HEK293T (cell line): ENCODE results near the gene SLC25A27.
"Not testable (repeated sequence)": the region's sequence is repeated elsewhere in the genome, so short reads cannot be mapped to it uniquely, and the experiment has no call there.

ENCODE experiments used
- CTCF ChIA-PET: fragments of 350-600 bp; formaldehyde crosslinking; extraction: SDS; loops from one replicate; lab custom pipeline; 2021; ENCODE audit warnings: antibody characterized with exemption, inconsistent platforms; lab: Yijun Ruan, JAX
- POLR2A ChIA-PET: fragments of 350-600 bp; formaldehyde crosslinking; extraction: SDS; loops from one replicate; lab custom pipeline; 2020; ENCODE audit warnings: antibody characterized with exemption, inconsistent platforms; lab: Yijun Ruan, JAX
- DNase-seq: peaks from one replicate; pipeline ENCODE4 v3.0.0; 2012; ENCODE audit warnings: mixed read lengths; ENCODE audit errors: extremely low spot score
- ARNT ChIP-seq: fragments of 450-650 bp; IDR thresholded peaks from 2 replicates; pipeline ENCODE4 v1.6.1; 2017; ENCODE audit warnings: mild to moderate bottlenecking
- BHLHE40 ChIP-seq: fragments of 450-650 bp; IDR thresholded peaks from 2 replicates; pipeline ENCODE4 v1.6.1; 2016; ENCODE audit warnings: mild to moderate bottlenecking, moderate library complexity, borderline replicate concordance
- CTBP1 ChIP-seq: fragments of 450-650 bp; IDR thresholded peaks from 2 replicates; pipeline ENCODE4 v1.6.1; 2016; ENCODE audit warnings: borderline replicate concordance
- ELF4 ChIP-seq: fragments of 450-650 bp; IDR thresholded peaks from 2 replicates; pipeline ENCODE4 v1.6.1; 2017; ENCODE audit warnings: antibody characterized with exemption
- FOXA1 ChIP-seq: fragments of 450-650 bp; IDR thresholded peaks from 2 replicates; pipeline ENCODE4 v1.6.1; 2016; ENCODE audit warnings: mild to moderate bottlenecking
- FOXK2 ChIP-seq: fragments of 450-650 bp; IDR thresholded peaks from 2 replicates; pipeline ENCODE4 v1.6.1; 2016; ENCODE audit warnings: mild to moderate bottlenecking
- FOXM1 ChIP-seq: fragments of 450-650 bp; IDR thresholded peaks from 2 replicates; pipeline ENCODE4 v1.6.1; 2017; ENCODE audit warnings: mild to moderate bottlenecking, borderline replicate concordance
- HDGF ChIP-seq: fragments of 450-650 bp; IDR thresholded peaks from 2 replicates; pipeline ENCODE4 v1.6.1; 2017; ENCODE audit warnings: antibody characterized with exemption, borderline replicate concordance
- L3MBTL2 ChIP-seq: fragments of 450-650 bp; conservative IDR thresholded peaks from 2 replicates; pipeline ENCODE4 v1.6.1; 2016; ENCODE audit warnings: mild to moderate bottlenecking
- LEF1 ChIP-seq: fragments of 450-650 bp; IDR thresholded peaks from 2 replicates; pipeline ENCODE4 v1.6.1; 2017; ENCODE audit warnings: mild to moderate bottlenecking, borderline replicate concordance
- NFRKB ChIP-seq: fragments of 450-650 bp; IDR thresholded peaks from 2 replicates; pipeline ENCODE4 v1.6.1; 2016; ENCODE audit warnings: mild to moderate bottlenecking, moderate library complexity
- SP1 ChIP-seq: fragments of 450-650 bp; IDR thresholded peaks from 2 replicates; pipeline ENCODE4 v1.6.1; 2017
- SUZ12 ChIP-seq: fragments of 450-650 bp; IDR thresholded peaks from 2 replicates; pipeline ENCODE4 v1.6.1; 2016; ENCODE audit warnings: mild to moderate bottlenecking
- TARDBP ChIP-seq: fragments of 450-650 bp; IDR thresholded peaks from 2 replicates; pipeline ENCODE4 v1.6.1; 2016
- ZNF384 ChIP-seq: fragments of 450-650 bp; IDR thresholded peaks from 2 replicates; pipeline ENCODE4 v1.6.1; 2016
- TF ChIP-seq, protein P1 (sequence below): fragments of 450-650 bp; IDR thresholded peaks from 2 replicates; pipeline ENCODE4 v1.6.1; 2016

SLC25A27 gene

DNA sequence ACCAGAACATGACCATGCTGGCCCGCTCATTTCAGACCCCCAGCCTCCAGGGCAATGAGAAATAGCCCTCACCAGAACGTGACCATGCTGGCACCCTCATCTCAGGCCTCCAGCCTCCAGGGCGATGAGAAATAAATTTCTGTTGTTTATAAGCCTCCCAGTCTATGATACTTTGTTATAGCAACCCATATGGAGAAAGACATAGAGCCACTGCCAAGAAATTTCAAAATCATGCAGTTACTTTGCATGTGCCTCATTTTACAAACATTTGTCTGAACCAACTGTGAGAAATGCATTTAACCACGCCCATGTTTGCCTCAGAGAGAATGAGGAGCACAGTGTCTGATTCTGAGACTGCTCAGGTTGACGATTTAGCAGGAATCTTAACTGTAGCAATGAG is 15.6 kb upstream of the SLC25A27 start:
- CTCF ChIA-PET, result interaction anchor here (0.6 kb wide), 1 partner anchor 304 kb away, joined by 3 read pairs; no protein-coding TSS in a partner anchor
- DNase-seq, result no peak

DNA sequence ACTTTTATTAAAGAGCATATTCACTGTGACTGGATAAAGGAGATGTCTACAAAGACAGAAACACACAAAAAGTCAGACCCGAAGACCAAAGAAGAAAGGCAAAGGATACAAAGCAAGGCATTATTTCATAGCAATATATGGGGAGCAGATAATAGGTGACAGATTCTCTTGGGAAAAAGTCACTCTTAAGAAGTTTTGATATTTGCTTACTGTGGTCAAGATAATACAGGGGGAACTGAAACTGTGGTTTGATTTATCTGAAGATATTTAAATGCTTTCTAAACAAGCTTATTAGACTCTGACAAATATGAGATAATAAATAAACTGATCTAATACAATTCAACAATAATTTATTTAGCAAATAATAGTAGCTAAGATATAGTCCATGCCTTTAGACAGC is 14.8 kb upstream of the SLC25A27 start:
- ChIA-PET POLR2A (no interaction called here), CTCF (interaction anchor here (0.6 kb wide), 1 partner anchor 303 kb away, joined by 3 read pairs; no protein-coding TSS in a partner anchor)
- TF ChIP-seq SP1, result no peak
- no peak for TF ChIP-seq ELF4
- TF ChIP-seq TARDBP, result no peak
- TF ChIP-seq NFRKB, result no peak
- TF ChIP-seq FOXM1, result no peak
- TF ChIP-seq, protein P1, sequence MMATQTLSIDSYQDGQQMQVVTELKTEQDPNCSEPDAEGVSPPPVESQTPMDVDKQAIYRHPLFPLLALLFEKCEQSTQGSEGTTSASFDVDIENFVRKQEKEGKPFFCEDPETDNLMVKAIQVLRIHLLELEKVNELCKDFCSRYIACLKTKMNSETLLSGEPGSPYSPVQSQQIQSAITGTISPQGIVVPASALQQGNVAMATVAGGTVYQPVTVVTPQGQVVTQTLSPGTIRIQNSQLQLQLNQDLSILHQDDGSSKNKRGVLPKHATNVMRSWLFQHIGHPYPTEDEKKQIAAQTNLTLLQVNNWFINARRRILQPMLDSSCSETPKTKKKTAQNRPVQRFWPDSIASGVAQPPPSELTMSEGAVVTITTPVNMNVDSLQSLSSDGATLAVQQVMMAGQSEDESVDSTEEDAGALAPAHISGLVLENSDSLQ, result no peak
- no peak for TF ChIP-seq HDGF
- no peak for TF ChIP-seq L3MBTL2
- no peak for TF ChIP-seq ARNT
- no peak for TF ChIP-seq FOXK2
- TF ChIP-seq ZNF384, result no peak
- no peak for TF ChIP-seq SUZ12
- no peak for TF ChIP-seq LEF1
- no peak for TF ChIP-seq CTBP1
- no peak for TF ChIP-seq BHLHE40
- TF ChIP-seq FOXA1, result no peak
- no peak for DNase-seq

More for the DNA sequence above, 15.6 kb upstream of the SLC25A27 start:
- POLR2A ChIA-PET, result no interaction called here
- TF ChIP-seq SP1, result no peak
- TF ChIP-seq SUZ12, result no peak
- TF ChIP-seq CTBP1, result no peak
- TF ChIP-seq FOXA1, result no peak
- no peak for TF ChIP-seq NFRKB
- TF ChIP-seq FOXM1, result no peak
- no peak for TF ChIP-seq ZNF384
- no peak for TF ChIP-seq LEF1

DNA sequence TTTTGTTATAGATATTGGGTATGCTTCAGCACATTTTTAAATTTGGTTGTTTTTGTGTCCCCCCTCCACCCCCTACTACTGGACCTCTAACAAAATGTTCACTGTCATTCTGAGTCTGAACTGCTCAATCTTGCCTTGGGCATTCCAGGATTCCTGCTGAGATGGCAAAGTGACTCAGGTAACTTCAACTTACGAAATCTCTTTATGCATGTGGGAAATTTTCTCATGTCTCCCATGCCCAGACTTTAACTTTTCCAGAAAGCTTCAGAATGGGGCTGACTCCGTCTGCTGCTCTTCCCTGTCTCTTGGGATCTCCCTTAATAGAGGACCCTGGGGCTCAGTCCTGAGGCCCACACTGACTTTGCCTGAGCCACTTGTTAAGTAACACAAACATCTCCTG is 14.1 kb upstream of the SLC25A27 start:
- ChIA-PET CTCF (no interaction called here), POLR2A (no interaction called here)
- DNase-seq, result no peak
- no peak for TF ChIP-seq SP1
- TF ChIP-seq SUZ12, result no peak
- TF ChIP-seq, protein P1, result no peak
- TF ChIP-seq FOXM1, result no peak
- TF ChIP-seq LEF1, result no peak
- TF ChIP-seq FOXK2, result no peak
- TF ChIP-seq ZNF384, result no peak
- no peak for TF ChIP-seq CTBP1
- TF ChIP-seq FOXA1, result no peak
- TF ChIP-seq L3MBTL2, result no peak
- TF ChIP-seq ELF4, result no peak
- no peak for TF ChIP-seq BHLHE40
- no peak for TF ChIP-seq TARDBP

DNA sequence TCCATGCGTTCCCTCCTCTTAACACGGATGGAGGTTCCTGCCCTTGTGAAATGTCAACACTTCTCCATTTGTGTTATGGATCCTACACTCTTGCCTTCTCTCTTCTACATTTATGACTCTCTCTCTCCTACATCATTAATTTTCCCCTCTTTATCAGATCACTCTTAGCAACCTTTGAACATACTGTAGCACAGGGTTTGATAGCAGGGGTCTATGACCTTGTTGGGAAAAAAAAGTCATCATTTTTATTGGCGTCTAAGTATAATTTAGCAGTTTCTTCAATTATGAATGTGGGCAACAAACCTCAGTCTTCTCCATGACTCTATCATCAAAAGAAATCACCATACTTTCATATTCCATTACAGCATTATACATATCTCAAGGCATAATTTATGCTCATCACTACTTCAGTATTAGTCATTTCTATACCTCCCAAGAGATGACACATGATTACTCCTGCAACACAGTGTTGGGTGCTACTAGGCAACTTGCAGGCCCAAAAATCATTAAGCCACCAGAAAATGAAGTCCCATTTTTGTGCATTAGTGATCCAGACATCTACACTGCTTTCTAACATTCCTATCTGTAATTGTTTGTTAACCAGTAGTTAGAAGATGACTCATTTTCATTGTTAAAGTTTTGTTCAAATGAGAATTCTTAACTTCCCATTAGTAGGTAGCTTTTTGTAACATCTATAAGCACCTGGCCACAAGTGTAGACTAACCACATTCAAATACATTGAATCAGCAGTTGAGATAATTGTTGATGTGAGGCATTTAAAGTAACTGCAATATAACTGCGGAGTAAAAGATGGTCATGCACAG is 9.6 kb upstream of the SLC25A27 start:
- ChIA-PET POLR2A (no interaction called here), CTCF (no interaction called here)
- DNase-seq, result no peak
- TF ChIP-seq FOXA1 (no peak), L3MBTL2 (no peak), SUZ12 (no peak), SP1 (no peak), LEF1 (no peak), BHLHE40 (no peak), FOXM1 (no peak)

DNA sequence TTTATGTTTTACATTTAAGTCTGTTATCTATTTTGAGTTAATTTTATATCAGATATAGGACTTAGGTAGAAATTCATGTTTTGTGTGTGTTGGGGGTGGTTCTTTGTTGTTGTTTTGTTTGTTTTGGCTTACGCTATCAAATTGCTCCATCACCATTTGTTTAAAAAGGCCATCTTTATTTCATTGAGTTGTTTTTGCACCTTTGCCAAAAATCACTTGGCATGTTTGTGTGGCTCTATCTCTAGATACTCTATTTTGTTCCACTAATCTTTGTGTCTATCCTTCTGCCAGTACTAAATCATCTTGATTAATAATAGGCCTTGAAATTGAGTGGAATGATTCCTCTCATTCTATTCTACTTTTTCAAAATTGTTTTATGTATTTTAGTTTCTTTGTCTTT is 7.5 kb upstream of the SLC25A27 start:
- TF ChIP-seq FOXA1 (no peak), SUZ12 (no peak), ARNT (no peak), TARDBP (no peak), LEF1 (no peak), FOXK2 (no peak), BHLHE40 (no peak), L3MBTL2 (no peak)
- ChIA-PET POLR2A (no interaction called here), CTCF (no interaction called here)
- no peak for DNase-seq

DNA sequence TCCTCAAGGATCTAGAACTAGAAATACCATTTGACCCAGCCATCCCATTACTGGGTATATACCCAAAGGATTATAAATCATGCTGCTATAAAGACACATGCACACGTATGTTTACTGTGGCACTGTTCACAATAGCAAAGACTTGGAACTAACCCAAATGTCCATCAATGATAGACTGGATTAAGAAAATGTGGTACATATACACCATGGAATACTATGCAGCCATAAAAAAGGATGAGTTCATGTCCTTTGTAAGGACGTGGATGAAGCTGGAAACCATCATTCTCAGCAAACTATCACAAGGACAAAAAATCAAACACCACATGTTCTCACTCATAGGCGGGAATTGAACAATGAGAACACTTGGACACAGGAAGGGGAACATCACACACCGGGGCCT is 4.7 kb upstream of the SLC25A27 start:
- POLR2A ChIA-PET, DNase-seq, CTCF ChIA-PET: not testable (repeated sequence)

DNA sequence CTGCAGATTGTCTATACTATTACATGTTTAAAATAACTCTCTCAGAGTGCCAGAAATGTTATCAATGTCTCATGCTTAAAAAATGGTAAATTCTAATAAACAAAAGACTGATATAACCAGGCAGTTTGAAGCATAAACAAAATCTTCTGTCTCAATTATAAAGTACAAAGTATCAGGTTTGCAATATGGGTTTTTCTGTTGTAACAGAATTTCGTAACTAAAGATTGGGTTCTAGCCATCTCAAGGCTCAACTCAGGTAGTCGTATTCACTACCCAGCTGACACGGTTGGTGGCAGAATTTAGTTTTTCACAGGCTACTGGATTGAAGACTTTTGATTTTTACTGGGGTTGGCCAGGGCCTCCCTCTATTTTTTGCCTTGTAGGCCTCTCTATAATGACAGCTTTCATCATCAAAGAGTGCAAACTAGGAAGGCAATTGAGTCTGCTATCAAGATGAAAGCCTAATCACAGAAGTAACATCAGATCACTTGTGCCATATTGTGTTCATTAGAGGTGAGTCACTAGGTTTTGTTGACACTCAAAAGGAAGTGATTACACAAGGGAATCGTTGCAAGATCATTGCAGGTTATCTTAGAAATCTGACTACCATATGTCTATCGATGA is 3.8 kb upstream of the SLC25A27 start:
- DNase-seq, result no peak
- TF ChIP-seq SP1 (no peak), ZNF384 (no peak)
- ChIA-PET POLR2A (no interaction called here), CTCF (interaction anchor here (0.6 kb wide), 1 partner anchor 22 kb away, joined by 3 read pairs; no protein-coding TSS in a partner anchor)
